SH-SY5Y (cell line): ENCODE measurements around the gene PMPCB.

Experiments
- GATA2 ChIP-seq: IDR thresholded peaks from 2 replicates; pipeline ENCODE4 v1.6.1; 2011; ENCODE audit warnings: mild to moderate bottlenecking, low read depth, low read length
- GATA3 ChIP-seq: IDR thresholded peaks from 2 replicates; pipeline ENCODE4 v1.6.1; 2011; ENCODE audit warnings: low read depth, mild to moderate bottlenecking, low read length, moderate library complexity

DNA sequence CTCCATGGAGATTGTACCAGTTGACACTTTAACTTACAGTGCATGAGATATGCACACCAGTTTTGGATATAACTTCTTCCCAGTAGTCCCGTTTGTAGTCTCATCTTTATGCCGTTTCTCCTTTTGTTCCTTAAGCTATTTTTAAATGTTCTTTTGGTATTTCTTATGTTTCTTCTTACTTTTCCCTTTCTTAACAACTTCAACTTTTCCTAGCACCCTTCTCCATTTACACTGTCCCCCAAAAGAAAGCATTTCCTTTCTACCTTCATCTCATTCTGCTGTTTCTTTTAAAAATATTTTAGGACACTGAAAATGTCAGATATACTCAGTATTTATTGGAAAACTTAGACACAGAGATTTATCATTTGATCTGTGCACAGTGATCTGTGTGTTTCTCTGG, 51.7 kb downstream of the PMPCB start:
- no peak for TF ChIP-seq GATA2
- TF ChIP-seq GATA3: no peak
